ENCODE data around the gene RTEL1. TPM values are rescaled to one million over a fixed set of nuclear protein-coding genes. Genes with fewer than 3 reads are reported as not detected.

RTEL1 gene
- polyA plus RNA-seq, 1 of the 3 experiments (the other 2 are of a cell fraction), result 9.9 TPM

GRCh38 chr20:63693733-63694583, 35.8 kb downstream of the RTEL1 start:
- Histone ChIP-seq H3K9me2 (no peaks in the 10 kb centered on the region), H3K36me3 (replicated peaks in 1 of 2; ENCODE audit: control insufficient read depth in 1 of 2, insufficient read depth in 2 of 2, low read length in 1 of 2) (peaks cover 0 to 9% of the 10 kb centered on the region in 2 experiments), H3K79me2 (ENCODE audit: insufficient read depth) (no peaks in the 10 kb centered on the region), H3K4me1 (ENCODE audit: control insufficient read depth in 1 of 2, insufficient read depth in 2 of 2, low read depth in 1 of 2, low read length in 1 of 2) (peaks cover 12 to 19% of the 10 kb centered on the region in 2 experiments; a peak in 3 of 4 replicates), H3K9me3 (no peaks in the 10 kb centered on the region), H3K9ac (no peak overlapping the region), H2AFZ (ENCODE audit: low read depth) (no peak overlapping the region), H3K4me3 (ENCODE audit: low read depth in 2 of 2, low read length in 1 of 2) (no peak overlapping the region), H3F3A (replicated peaks; ENCODE audit: insufficient read depth) (no peaks in the 10 kb centered on the region), H4K20me1 (ENCODE audit: insufficient read depth) (no peaks in the 10 kb centered on the region), H3K27me3 (ENCODE audit: insufficient read depth) (no peaks in the 10 kb centered on the region), H3K27ac (ENCODE audit: low read depth in 2 of 2, low read length in 1 of 2) (no peak overlapping the region; a peak in 1 of 4 replicates), H3K4me2 (no peak overlapping the region)
- TF ChIP-seq SIN3A (IDR thresholded peaks at IDR 0.05; ENCODE audit: borderline replicate concordance, low read depth, low read length), result peak; percentile 27; the same call in 1 of the 2 replicates
- no peak for TF ChIP-seq USF1 (IDR thresholded peaks at IDR 0.05; ENCODE audit: borderline replicate concordance, low read depth)
- ChIA-PET POLR2A (no interaction called here), CTCF (interaction anchor here (0.7 to 1.1 kb wide), 2 partner anchors 13 to 82 kb away, joined by 3 read pairs; no protein-coding TSS in a partner anchor)
- peak; percentile 30 for DNase-seq
- 96% methylated on average over 8 of the region's 21 CpGs for WGBS (ENCODE audit: low lambda C conversion rate)

- H3K4me2 ChIP-seq, result no peak overlapping the region
- H3K9me3 ChIP-seq, result no peaks in the 10 kb centered on the region
- peak; percentile 39 for DNase-seq
- H4K20me1 ChIP-seq (ENCODE audit: insufficient read depth), result no peaks in the 10 kb centered on the region
- H3K79me2 ChIP-seq (ENCODE audit: insufficient read depth), result no peaks in the 10 kb centered on the region
- no peak overlapping the region for H3K9ac ChIP-seq
- H3K27ac ChIP-seq (ENCODE audit: low read depth in 2 of 2, low read length in 1 of 2), result no peak overlapping the region; a peak in 1 of 4 replicates
- H3K4me3 ChIP-seq (ENCODE audit: low read depth in 2 of 2, low read length in 1 of 2), result no peak overlapping the region
- peaks cover 19 to 20% of the 10 kb centered on the region in 2 experiments; a peak in 3 of 4 replicates for H3K4me1 ChIP-seq (ENCODE audit: control insufficient read depth in 1 of 2, insufficient read depth in 2 of 2, low read depth in 1 of 2, low read length in 1 of 2)
- WGBS (ENCODE audit: low lambda C conversion rate), result 100% methylated on average over 3 of the region's 37 CpGs
- H3K36me3 ChIP-seq (replicated peaks in 1 of 2; ENCODE audit: control insufficient read depth in 1 of 2, insufficient read depth in 2 of 2, low read length in 1 of 2), result peaks cover 0 to 9% of the 10 kb centered on the region in 2 experiments
- H3K9me2 ChIP-seq, result no peaks in the 10 kb centered on the region
- POLR2A ChIA-PET, result interaction anchor here (1.1 kb wide), 1 partner anchor 33 kb away, joined by 4 read pairs; no protein-coding TSS in a partner anchor
- H3F3A ChIP-seq (replicated peaks; ENCODE audit: insufficient read depth), result no peaks in the 10 kb centered on the region
- no peak overlapping the region for H2AFZ ChIP-seq (ENCODE audit: low read depth)
- no peaks in the 10 kb centered on the region for H3K27me3 ChIP-seq (ENCODE audit: insufficient read depth)
- CTCF ChIA-PET, result interaction anchor here (0.7 to 1.1 kb wide), 2 partner anchors 12 to 81 kb away, joined by 3 read pairs; no protein-coding TSS in a partner anchor
- TF ChIP-seq EP300 (IDR thresholded peaks at IDR 0.05; ENCODE audit: borderline replicate concordance in 1 of 2, low read depth in 1 of 2, low read length in 1 of 2) (no peak), MAX (IDR thresholded peaks at IDR 0.05; ENCODE audit: low read depth) (no peak), FOSL2 (IDR thresholded peaks at IDR 0.05; ENCODE audit: borderline replicate concordance, low read depth) (no peak), IRF3 (IDR thresholded peaks at IDR 0.05; ENCODE audit: low read depth, low read length) (no peak), USF2 (IDR thresholded peaks at IDR 0.05; ENCODE audit: borderline replicate concordance, low read depth, low read length) (no peak), SMC3 (IDR thresholded peaks at IDR 0.05; ENCODE audit: low read depth, low read length) (no peak), TEAD4 (IDR thresholded peaks at IDR 0.05; ENCODE audit: borderline replicate concordance, insufficient read depth) (no peak), REST (IDR thresholded peaks at IDR 0.05; ENCODE audit: low read depth, low read length) (no peak), RFX5 (IDR thresholded peaks at IDR 0.05; ENCODE audit: low read length) (no peak), TAF1 (IDR thresholded peaks at IDR 0.05; ENCODE audit: borderline replicate concordance, low read depth, low read length) (no peak)
Observed at GRCh38 chr20:63694584-63695423, 36.7 kb downstream of the RTEL1 start.

All from SK-N-SH (cell line).